ENCODE results near the gene SLC2A9.

- no peak for TF ChIP-seq ARNTL (CRISPR knock-in tag; IDR thresholded peaks at IDR 0.05; ENCODE audit: borderline replicate concordance, low read depth)
- no peak for TF ChIP-seq GLIS3 (CRISPR knock-in tag; IDR thresholded peaks at IDR 0.05)
- TF ChIP-seq SNAI2 (CRISPR knock-in tag; IDR thresholded peaks at IDR 0.05): no peak
- TF ChIP-seq CREB5 (CRISPR knock-in tag; IDR thresholded peaks at IDR 0.05; ENCODE audit: low read depth): no peak
Measured at GRCh38 chr4:9903317-9903716, 118.0 kb downstream of the SLC2A9 start.
